Activated CD8-positive, alpha-beta memory T cell treated with anti-CD3 and anti-CD28 coated beads, Interleukin-2, amount 50 U/mL, for 24 hours (primary cell): ENCODE measurements around the gene SLC11A1.

ENCODE experiments used
- DNase-seq: peaks from one replicate; pipeline ENCODE4 v3.0.0-alpha.2; 2020; ENCODE audit errors: extremely low read depth

The SLC11A1 gene

GRCh38 chr2:218366621-218367414 is 15.3 kb upstream of the SLC11A1 start:
- DNase-seq, result no peak

DNA sequence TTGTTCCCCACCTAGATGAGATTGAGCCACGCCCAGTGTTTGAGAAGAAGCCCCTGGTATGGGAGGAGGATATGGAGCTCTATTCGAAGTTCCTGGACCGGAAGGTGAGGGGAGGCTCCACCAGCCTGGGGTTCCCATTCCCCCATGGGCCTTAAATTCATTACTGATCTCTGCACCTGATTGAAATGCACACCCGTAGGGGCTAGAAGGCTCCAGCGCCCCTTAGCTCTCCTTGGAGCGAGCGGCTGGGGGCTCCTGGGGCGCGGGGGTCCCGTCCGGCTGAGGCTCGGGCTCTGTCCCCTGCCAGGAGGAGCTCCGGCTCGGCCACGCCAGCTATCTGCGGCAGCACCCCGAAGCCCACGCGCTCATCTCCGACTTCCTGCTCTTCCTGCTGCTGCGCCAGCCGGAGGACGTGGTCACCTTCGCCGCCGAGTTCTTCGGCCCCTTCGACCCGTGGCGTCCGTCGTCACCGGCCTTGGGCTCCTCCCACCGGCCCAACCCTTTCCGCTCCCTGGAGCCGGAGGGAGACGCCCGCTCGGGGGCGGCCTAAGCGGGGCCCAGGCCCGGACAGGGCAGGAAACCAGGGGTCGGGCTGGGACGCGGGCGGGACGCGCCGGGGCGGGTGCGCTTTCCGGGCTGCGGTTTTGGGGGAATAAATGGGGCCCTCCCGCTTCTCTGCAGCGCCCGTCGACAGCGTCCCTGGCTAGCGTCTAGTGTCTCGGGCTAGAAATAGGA is 14.5 kb upstream of the SLC11A1 start:
- DNase-seq, result peak; percentile 39

- DNase-seq, result no peak
Observed at GRCh38 chr2:218368150-218368528, 13.9 kb upstream of the SLC11A1 start.

- no peak for DNase-seq
Observed at GRCh38 chr2:218368621-218369153, 13.4 kb upstream of the SLC11A1 start.

GRCh38 chr2:218369330-218369729 is 12.7 kb upstream of the SLC11A1 start:
- DNase-seq, result no peak

DNA sequence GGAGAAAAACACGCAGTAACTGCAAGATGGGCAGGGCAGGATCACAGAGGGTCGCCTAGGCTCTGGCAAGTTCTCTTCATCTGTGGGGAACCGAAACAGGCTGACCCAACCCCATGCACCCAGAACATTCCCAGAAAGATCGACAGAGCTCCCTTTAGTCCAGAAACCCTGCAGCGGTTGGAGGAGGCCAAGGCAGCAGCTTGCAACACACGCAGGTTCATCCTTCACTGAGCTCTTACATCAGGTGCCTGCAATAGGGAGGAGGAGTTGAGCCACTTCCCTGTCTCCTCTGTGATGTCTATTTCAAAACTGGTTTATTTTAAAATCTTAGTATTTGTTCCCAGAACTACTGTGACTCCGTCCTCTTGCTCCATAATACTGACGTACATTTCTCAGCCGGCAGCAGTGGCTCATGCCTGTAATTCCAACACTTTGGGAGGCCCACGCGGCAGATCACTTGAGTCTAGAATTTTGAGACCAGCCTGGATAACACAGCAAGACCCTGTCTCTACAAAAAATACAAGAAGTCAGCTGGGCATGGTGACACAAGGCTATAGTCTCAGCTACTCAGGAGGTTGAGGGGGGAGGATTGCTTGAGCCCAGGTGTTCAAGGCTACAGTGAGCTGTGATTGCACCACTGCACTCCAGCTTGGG is 11.5 kb upstream of the SLC11A1 start:
- no peak for DNase-seq

GRCh38 chr2:218371983-218372350 is 10.1 kb upstream of the SLC11A1 start:
- no peak for DNase-seq

GRCh38 chr2:218374795-218375194 is 7.3 kb upstream of the SLC11A1 start:
- DNase-seq, result no peak

DNA sequence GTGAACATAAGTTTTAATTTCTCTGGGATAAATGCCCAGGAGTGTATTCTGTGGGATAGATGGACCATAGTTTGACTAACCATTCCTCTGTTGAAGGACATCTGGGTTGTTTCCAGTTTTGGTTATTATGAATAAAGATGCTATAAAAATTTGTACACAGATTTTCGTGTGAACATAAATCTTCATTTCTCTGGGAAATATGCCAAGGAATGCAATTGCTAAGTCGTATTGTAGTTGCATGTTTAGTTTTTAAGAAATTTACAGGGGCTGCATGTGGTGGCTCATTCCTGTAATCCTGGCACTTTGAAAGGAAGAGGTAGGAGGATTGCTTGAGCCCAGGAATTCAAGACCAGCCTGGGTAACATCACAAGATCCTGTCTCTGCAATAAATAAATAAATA is 6.9 kb upstream of the SLC11A1 start:
- no peak for DNase-seq

- DNase-seq, result no peak
Observed at GRCh38 chr2:218378053-218378452, 4.0 kb upstream of the SLC11A1 start.

- DNase-seq, result no peak
Observed at GRCh38 chr2:218382785-218383184, 712 bp downstream of the SLC11A1 start.

- no peak for DNase-seq
Observed at GRCh38 chr2:218383892-218384519, 1.9 kb downstream of the SLC11A1 start.

- no peak for DNase-seq
Observed at GRCh38 chr2:218384975-218385374, 2.9 kb downstream of the SLC11A1 start.

GRCh38 chr2:218386505-218387368 is 4.7 kb downstream of the SLC11A1 start:
- DNase-seq, result no peak

- DNase-seq, result no peak
Observed at GRCh38 chr2:218387369-218388194, 5.5 kb downstream of the SLC11A1 start.

DNA sequence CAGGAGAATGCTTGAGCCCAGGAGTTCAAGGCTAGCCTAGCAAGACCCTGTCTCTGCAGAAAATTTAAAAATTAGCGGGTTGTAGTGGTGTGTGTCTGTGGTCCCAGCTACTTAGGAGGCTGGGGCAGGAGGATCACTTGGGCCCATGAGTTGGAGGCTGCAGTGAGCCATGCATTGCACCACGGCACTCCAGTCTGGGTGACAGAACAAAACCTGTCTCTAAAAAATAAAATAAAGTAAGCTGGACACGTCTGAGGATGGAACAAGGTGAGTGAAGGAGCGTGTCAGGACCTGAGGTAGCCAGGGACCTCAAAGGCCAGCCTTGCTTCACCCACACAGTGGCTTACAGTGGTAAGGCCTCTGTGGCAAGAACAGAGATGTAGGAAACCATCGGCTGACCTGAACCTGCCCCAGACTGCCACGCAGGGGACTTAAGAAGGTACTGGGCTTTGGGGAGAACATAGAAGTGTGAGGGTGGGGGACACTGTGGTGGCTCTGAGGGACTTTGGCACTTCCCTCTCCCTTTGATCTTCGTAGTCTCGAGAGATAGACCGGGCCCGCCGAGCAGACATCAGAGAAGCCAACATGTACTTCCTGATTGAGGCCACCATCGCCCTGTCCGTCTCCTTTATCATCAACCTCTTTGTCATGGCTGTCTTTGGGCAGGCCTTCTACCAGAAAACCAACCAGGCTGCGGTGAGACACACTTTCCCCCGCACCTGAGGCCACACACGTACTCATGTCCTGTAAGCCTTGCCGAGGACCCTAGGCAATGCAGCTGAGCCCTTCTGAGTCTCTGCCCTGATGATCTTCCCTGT is 7.5 kb downstream of the SLC11A1 start:
- DNase-seq, result no peak

DNA sequence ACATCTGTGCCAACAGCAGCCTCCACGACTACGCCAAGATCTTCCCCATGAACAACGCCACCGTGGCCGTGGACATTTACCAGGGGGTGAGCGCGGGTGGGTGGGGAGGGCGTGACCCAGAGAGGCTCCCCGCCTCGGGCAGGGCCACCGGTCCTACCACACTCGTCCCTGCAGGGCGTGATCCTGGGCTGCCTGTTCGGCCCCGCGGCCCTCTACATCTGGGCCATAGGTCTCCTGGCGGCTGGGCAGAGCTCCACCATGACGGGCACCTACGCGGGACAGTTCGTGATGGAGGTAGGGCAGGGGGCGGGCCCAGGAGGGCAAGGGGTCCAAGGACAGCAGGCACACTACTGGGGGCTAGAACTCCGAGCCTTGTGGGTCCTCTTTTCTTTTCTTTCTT is 9.1 kb downstream of the SLC11A1 start:
- no peak for DNase-seq

GRCh38 chr2:218392459-218392858 is 10.4 kb downstream of the SLC11A1 start:
- no peak for DNase-seq

DNA sequence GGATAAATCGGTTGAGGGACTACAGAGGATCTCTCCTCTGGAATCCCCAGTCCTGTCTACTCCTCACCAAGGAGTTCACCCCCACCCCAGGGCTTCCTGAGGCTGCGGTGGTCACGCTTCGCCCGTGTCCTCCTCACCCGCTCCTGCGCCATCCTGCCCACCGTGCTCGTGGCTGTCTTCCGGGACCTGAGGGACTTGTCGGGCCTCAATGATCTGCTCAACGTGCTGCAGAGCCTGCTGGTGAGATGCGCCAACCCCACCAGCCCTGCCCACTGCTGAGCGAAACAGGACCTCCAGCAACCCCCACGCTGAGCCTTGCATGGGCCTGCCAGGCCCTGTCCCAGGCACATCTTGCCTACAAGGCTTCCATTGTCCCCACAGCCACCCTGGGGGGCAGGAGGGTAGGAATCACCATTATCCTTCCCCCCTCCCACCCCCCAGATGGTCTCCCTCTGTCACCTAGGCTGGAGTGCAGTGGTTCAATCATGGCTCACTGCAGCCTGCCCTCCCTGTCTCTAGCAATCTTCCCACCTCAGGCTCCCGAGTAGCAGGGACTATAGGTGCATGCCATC is 10.9 kb downstream of the SLC11A1 start:
- no peak for DNase-seq
